Hematopoietic multipotent progenitor cell treated with erythropoietin and hydrocortisone succinate and interleukin-3 and kit ligand, for 17 days (in vitro differentiated cells): ENCODE data around the gene MAOA.

Experiments used
- DNase-seq: peaks from one replicate; pipeline ENCODE4 v3.0.0-alpha.2; 2015; ENCODE audit warnings: low spot score

MAOA gene

GRCh38 chrX:43758044-43758443, 101.9 kb downstream of the MAOA start:
- no peak for DNase-seq

GRCh38 chrX:43785930-43786591, 130.0 kb downstream of the MAOA start:
- no peak for DNase-seq
